GM21717 (cell line): ENCODE data around the gene ZNF317.
"Not testable (repeated sequence)": the region's sequence is repeated elsewhere in the genome, so short reads cannot be mapped to it uniquely, and the experiment has no call there.

Source experiments
- ATAC-seq: cut with Tn5 transposase; IDR thresholded peaks from one replicate; pipeline ENCODE4 v1.9.1; 2021; ENCODE audit warnings: mild to moderate bottlenecking, moderate library complexity; ENCODE audit not compliant: unreplicated experiment

Gene ZNF317

DNA sequence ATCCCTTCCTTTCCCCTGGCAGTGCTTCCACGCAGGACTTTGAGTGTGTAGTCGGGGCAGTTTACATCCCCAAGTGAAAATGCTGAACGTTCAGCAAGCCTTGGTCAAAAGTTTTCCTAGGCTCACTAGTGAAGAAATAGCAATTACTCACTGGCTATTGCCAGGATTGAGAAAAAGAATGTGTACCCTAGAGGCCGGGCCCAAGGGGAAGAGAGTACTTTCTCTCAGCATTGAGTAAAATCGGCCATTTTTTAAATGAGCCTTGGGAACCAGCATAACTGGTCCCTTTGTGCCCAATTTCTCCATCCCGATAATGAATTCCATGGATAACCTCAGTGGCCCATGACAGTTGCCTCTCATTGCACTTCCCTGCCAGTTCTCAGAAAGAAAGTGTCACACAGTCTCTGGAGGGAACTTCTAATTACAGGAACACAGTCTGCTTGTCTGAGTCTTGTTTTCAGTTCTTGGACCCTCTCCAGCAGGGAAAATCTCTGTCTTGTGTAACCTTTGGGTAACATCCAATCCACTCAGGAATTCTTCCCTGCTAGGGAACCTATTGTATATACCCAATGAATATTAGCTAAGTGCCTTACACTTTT, 31.3 kb downstream of the ZNF317 start:
- no peak for ATAC-seq

- ATAC-seq, result no peak
Measured at GRCh38 chr19:9175326-9175725, 35.1 kb downstream of the ZNF317 start.

- no peak for ATAC-seq
Measured at GRCh38 chr19:9178901-9179300, 38.7 kb downstream of the ZNF317 start, which contains the start of gene OR7D2. OR7D2 (plus strand) TSS chr19:9178979; CDS start chr19:9185782, 6,803 bp downstream.

DNA sequence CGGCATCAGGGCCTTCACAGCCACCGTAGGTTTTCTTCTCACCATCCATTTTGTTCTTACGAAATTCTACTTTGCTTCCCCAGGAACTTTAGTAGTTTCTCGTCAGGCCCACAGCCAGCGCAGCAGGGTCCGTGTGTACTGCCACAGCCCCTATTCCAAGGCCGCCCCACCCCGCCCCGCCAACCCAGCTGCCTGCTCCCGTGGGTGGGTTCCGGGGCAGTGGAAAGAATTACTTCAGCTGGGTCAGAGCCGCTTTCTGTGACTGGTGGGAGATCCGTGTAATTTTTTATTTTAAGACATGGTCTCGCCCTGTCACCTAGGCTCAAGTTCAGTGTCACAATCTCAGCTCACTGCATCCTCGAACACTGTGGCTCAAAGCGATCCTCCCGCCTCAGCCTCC, 42.8 kb downstream of the ZNF317 start:
- no peak for ATAC-seq

- ATAC-seq, result no peak
Measured at GRCh38 chr19:9187191-9187590, 47.0 kb downstream of the ZNF317 start.

GRCh38 chr19:9189535-9189934, 49.3 kb downstream of the ZNF317 start:
- ATAC-seq, result no peak

DNA sequence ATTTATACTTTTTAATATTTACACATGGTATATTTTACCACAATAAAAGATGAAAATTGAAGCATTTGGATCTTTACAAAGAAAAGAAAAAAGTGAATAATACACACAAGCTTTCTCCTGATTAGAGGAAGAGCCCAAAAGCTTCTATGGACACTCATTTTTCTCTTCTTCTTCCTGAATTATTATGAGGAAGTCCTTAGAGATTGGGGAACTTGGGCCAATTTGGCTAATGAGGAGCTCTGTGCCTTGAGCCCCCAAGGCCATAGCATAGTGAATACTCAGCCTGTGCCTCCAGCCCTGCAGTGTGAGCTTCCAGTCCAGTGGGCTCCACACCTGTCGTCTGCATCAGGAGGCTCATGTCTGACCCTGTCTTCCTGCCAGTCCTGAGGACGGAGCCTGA, 57.8 kb downstream of the ZNF317 start:
- not testable (repeated sequence) for ATAC-seq

DNA sequence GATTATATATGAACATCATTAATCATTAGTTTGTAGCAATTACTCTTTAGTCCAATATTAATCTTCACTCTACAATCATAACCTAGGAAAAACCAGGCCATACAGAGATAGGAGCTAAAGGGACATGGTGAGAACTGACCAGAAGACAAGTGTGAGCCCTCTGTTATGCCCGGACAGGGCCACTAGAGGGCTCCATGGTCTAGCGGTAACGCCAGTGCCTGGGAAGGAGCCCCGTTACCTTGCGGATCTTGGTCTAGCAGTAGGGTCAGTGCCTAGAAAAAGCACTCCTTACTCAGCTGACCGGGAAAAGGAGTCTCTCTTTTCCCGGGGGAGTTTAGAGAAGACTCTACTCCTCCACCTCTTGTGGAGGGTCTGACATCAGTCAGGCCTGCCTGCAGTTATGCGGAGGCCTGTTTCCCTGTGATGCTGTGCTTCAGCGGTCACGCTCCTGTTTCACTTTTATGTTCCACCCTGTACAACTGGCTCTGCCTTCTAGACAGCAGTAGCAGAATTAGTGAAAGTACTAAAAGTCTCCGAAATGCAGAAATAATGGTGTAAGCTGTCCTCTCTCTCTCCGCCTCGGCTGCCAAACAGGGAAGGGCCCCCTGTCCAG, 65.4 kb downstream of the ZNF317 start:
- ATAC-seq, result no peak
